ENCODE data around the gene SPARCL1.
"Not testable (repeated sequence)": the region's sequence is repeated elsewhere in the genome, so short reads cannot be mapped to it uniquely, and the experiment has no call there.

SPARCL1 gene, protein sequence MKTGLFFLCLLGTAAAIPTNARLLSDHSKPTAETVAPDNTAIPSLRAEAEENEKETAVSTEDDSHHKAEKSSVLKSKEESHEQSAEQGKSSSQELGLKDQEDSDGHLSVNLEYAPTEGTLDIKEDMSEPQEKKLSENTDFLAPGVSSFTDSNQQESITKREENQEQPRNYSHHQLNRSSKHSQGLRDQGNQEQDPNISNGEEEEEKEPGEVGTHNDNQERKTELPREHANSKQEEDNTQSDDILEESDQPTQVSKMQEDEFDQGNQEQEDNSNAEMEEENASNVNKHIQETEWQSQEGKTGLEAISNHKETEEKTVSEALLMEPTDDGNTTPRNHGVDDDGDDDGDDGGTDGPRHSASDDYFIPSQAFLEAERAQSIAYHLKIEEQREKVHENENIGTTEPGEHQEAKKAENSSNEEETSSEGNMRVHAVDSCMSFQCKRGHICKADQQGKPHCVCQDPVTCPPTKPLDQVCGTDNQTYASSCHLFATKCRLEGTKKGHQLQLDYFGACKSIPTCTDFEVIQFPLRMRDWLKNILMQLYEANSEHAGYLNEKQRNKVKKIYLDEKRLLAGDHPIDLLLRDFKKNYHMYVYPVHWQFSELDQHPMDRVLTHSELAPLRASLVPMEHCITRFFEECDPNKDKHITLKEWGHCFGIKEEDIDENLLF

DNA sequence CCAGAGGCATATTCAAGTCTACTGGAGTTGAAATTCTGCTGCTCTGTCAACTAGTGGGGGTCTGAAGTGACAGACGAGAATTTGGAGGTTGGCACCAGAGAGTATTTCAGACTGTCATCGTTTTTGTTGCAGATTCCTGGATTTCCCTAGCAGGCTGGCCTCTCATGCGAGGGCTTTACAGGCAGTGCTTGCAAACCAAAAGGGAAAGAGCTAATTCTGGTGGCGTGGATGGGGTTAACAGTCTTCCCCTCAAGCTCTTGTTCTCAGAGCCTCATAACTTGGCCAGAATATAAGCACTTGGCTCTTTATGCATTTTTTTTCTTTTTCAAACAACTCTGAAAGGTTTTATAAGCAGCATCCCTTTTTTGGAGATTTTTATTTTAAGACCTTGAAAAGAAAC, at the start of gene SPARCL1:
Gene SPARCL1 (minus strand): TSS at position 190 of the 400 bp plus-strand sequence. CDS start 29,802 bp downstream, outside the sequence.
- TF ChIP-seq ZFX (IDR thresholded peaks at IDR 0.05; ENCODE audit: borderline replicate concordance) = no peak
- TF ChIP-seq, protein P1, sequence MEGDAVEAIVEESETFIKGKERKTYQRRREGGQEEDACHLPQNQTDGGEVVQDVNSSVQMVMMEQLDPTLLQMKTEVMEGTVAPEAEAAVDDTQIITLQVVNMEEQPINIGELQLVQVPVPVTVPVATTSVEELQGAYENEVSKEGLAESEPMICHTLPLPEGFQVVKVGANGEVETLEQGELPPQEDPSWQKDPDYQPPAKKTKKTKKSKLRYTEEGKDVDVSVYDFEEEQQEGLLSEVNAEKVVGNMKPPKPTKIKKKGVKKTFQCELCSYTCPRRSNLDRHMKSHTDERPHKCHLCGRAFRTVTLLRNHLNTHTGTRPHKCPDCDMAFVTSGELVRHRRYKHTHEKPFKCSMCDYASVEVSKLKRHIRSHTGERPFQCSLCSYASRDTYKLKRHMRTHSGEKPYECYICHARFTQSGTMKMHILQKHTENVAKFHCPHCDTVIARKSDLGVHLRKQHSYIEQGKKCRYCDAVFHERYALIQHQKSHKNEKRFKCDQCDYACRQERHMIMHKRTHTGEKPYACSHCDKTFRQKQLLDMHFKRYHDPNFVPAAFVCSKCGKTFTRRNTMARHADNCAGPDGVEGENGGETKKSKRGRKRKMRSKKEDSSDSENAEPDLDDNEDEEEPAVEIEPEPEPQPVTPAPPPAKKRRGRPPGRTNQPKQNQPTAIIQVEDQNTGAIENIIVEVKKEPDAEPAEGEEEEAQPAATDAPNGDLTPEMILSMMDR (IDR thresholded peaks at IDR 0.05) = no peak
- no peak within 1 kb of the TSS for H3K27ac ChIP-seq

DNA sequence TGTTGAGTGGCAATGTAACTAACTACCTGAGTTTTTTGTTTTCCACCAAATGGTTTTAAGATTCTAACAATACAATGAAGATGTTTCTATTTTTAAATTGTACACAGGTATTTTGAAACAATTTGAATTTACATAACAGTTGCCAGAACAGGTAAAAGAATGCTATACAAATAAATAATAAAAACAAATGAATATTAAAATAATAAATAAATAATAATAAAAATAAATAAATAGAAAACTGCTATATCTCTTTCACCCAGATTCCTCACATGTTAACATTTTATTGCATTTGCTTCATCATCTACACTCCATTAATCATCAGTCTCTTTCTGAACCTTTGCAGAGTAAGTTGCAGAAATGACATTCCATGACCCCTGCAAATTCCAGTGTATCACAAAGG, 46.8 kb upstream of the SPARCL1 start:
- H3K27ac ChIP-seq = no peak overlapping the region
- TF ChIP-seq, protein P1 (IDR thresholded peaks at IDR 0.05) = no peak
- TF ChIP-seq ZFX (IDR thresholded peaks at IDR 0.05; ENCODE audit: borderline replicate concordance) = no peak

DNA sequence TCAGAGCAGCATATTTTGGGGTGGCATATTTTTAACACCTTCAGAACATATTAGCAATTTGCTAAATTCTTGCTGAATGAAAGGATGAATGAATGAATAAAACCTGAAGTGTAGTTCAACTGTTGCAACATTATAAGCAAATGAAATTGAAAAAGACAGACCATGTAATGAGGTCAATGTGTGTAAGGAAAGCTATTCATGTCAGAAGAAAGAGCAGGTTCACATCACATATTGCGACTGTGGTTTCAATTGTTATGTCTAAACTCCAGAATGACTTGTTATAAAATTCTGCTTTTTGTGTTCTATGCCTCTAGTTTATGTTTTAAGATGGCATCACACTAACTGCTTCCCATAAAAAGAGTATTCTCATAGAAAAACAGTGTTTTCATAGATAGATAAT, 46.2 kb upstream of the SPARCL1 start:
- no peak for TF ChIP-seq ZFX (IDR thresholded peaks at IDR 0.05; ENCODE audit: borderline replicate concordance)
- TF ChIP-seq, protein P1 (IDR thresholded peaks at IDR 0.05) = no peak

DNA sequence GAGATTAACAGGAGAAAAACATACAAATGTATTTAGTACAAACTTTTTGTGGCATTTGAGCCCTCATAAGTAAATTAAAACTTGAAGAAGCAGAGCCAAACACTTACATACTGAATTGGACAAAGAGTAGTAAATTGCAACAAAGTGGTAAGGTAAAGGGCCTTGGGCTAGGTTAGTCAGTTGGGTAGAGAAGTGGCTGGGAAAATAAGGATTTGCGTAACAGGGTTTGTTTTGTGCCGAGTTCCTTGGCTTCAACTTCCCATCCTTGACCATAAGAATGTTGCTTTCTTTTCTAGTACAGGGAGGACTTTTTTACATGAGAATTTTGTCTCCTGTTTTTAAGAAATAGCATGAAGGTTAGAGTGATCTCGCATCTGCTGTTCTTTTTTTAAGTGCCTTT, 45.8 kb upstream of the SPARCL1 start:
- TF ChIP-seq, protein P1 (IDR thresholded peaks at IDR 0.05) = no peak
- no peak for TF ChIP-seq ZFX (IDR thresholded peaks at IDR 0.05; ENCODE audit: borderline replicate concordance)
- no peak overlapping the region for H3K27ac ChIP-seq

More for the DNA sequence above, 46.2 kb upstream of the SPARCL1 start:
- no peak overlapping the region for H3K27ac ChIP-seq

DNA sequence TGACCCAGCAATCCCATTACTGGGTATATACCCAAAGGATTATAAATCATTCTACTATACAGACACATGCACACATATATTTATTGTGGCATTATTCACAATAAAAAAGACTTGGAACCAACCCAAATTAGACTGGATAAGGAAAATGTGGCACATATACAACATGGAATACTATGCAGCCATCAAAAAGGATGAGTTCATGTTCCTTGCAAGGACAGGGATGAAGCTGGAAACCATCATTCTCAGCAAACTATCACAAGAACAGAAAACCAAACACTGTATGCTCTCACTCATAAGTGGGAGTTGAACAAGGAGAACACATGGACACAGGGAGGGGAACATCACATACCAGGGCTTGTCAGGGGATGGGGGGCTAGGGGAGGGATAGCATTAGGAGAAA, 45.2 kb upstream of the SPARCL1 start:
- not testable (repeated sequence) for H3K27ac ChIP-seq

DNA sequence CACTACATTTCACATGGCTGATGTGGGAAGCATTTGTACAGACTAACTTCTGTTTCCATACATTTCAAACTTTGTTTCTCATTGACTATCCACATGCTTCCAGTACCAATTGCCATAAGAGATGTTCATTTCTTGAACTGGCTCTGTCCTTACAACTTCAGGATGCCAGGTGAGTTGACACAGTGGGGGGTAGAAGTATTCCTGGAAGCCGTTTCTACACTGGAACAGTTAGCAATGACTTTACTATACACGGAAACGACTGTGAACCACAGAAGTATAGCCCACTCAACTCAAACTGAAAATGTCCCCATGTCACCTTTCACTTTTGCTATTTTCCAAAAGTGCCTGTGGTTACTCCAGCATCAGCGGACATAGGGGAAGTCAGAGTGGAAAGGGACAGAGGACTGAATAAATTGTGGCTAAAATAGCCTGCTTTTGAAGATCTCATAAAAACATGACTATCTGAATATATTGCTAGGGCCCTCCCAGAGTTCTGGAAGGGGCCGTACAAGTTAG, 41.2 kb upstream of the SPARCL1 start:
- TF ChIP-seq, protein P1 (IDR thresholded peaks at IDR 0.05) = no peak
- TF ChIP-seq ZFX (IDR thresholded peaks at IDR 0.05; ENCODE audit: borderline replicate concordance) = no peak
- no peak overlapping the region for H3K27ac ChIP-seq

DNA sequence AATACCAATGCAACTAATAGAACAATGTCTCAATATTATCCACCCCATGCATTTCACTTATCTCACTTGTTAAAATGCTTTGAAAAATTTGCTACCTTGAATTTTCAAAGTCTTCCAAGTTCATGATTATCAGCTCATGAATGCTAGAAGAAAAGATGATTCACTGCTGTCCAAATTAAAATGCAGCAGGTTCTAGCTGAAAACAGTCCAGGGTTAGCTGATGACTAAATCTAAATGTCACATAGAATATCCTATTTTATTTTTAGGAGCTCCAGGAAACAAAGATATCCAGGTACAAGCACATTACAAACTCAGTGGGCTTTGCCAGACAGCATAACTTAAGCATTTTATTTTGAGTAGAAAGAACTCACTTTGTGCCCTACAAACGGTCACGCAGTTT, 38.0 kb upstream of the SPARCL1 start:
- TF ChIP-seq ZFX (IDR thresholded peaks at IDR 0.05; ENCODE audit: borderline replicate concordance) = no peak
- TF ChIP-seq, protein P1 (IDR thresholded peaks at IDR 0.05) = no peak
- H3K27ac ChIP-seq = no peak overlapping the region

Data from 22Rv1 (cell line).